H9 (cell line): ENCODE measurements around the gene CLMN. TPM values are rescaled to one million over a fixed set of nuclear protein-coding genes. Genes with fewer than 3 reads are reported as not detected.

Experiments used
- DNase-seq: peaks from one replicate; pipeline ENCODE4 v3.0.0-alpha.2; 2017
- H2AFZ ChIP-seq: one replicate; pipeline ENCODE4 v1.6.1; 2013; ENCODE audit warnings: mild to moderate bottlenecking, low read length, control low read depth, moderate library complexity
- H2AK5ac ChIP-seq: 2 replicates; pipeline ENCODE4 v1.6.1; 2013; ENCODE audit warnings: low read length, control low read depth, mixed read lengths; ENCODE audit not compliant: insufficient read length
- H2BK120ac ChIP-seq: one replicate; pipeline ENCODE4 v1.6.1; 2013; ENCODE audit warnings: low read depth, mild to moderate bottlenecking, low read length, control low read depth, inconsistent platforms; ENCODE audit not compliant: poor library complexity, severe bottlenecking
- H2BK12ac ChIP-seq: 2 replicates; pipeline ENCODE4 v1.6.1; 2013; ENCODE audit warnings: low read length, control low read depth, mixed read lengths, low read depth; ENCODE audit not compliant: insufficient read length
- H2BK15ac ChIP-seq: 2 replicates; pipeline ENCODE4 v1.6.1; 2013; ENCODE audit warnings: low read depth, low read length, control low read depth
- H2BK20ac ChIP-seq: one replicate; pipeline ENCODE4 v1.6.1; 2013; ENCODE audit warnings: low read depth, mild to moderate bottlenecking, low read length, control low read depth, inconsistent platforms; ENCODE audit not compliant: poor library complexity, severe bottlenecking
- H2BK5ac ChIP-seq: 2 replicates; pipeline ENCODE4 v1.6.1; 2013; ENCODE audit warnings: low read length, control low read depth, mixed read lengths; ENCODE audit not compliant: insufficient read length
- H3K14ac ChIP-seq: 2 replicates; pipeline ENCODE4 v1.6.1; 2013; ENCODE audit warnings: low read length, control low read depth; ENCODE audit not compliant: insufficient read depth
- H3K18ac ChIP-seq: 2 replicates; pipeline ENCODE4 v1.6.1; 2013; ENCODE audit warnings: low read depth, mild to moderate bottlenecking, mixed read lengths, low read length, control low read depth; ENCODE audit not compliant: insufficient read length
- H3K23ac ChIP-seq: 2 replicates; pipeline ENCODE4 v1.6.1; 2013; ENCODE audit warnings: low read length, control low read depth, mixed read lengths, low read depth; ENCODE audit not compliant: insufficient read length
- H3K23me2 ChIP-seq: 2 replicates; pipeline ENCODE4 v1.6.1; 2013; ENCODE audit warnings: low read depth, mild to moderate bottlenecking, mixed read lengths, low read length, control low read depth; ENCODE audit not compliant: insufficient read length, poor library complexity, severe bottlenecking
- H3K27ac ChIP-seq: 2 replicates; pipeline ENCODE4 v1.5.1; 2013; ENCODE audit warnings: low read length, control low read depth, mixed read lengths, low read depth; ENCODE audit not compliant: insufficient read length
- H3K27me3 ChIP-seq: 2 replicates; pipeline ENCODE4 v1.6.1; 2013; ENCODE audit warnings: low read length, control low read depth, inconsistent platforms; ENCODE audit not compliant: insufficient read depth
- H3K4ac ChIP-seq: 2 replicates; pipeline ENCODE4 v1.6.1; 2013; ENCODE audit warnings: low read depth, mild to moderate bottlenecking, control low read depth, inconsistent platforms, low read length, moderate library complexity
- H3K4me1 ChIP-seq: 2 replicates; pipeline ENCODE4 v1.6.1; 2013; ENCODE audit warnings: low read length, control low read depth, inconsistent platforms; ENCODE audit not compliant: insufficient read depth
- H3K4me2 ChIP-seq: 2 replicates; pipeline ENCODE4 v1.6.1; 2013; ENCODE audit warnings: low read length, control low read depth, mixed read lengths; ENCODE audit not compliant: insufficient read length, insufficient read depth
- H3K56ac ChIP-seq: 2 replicates; pipeline ENCODE4 v1.6.1; 2013; ENCODE audit warnings: low read depth, mild to moderate bottlenecking, mixed read lengths, low read length, control low read depth; ENCODE audit not compliant: insufficient read length
- H3K79me1 ChIP-seq: 2 replicates; pipeline ENCODE4 v1.6.1; 2013; ENCODE audit warnings: low read depth, mild to moderate bottlenecking, moderate library complexity, low read length, control low read depth, inconsistent platforms; ENCODE audit not compliant: insufficient read depth, poor library complexity, severe bottlenecking
- H3K79me2 ChIP-seq: 2 replicates; pipeline ENCODE4 v1.6.1; 2013; ENCODE audit warnings: low read length, control low read depth, inconsistent platforms; ENCODE audit not compliant: insufficient read depth
- H3K9ac ChIP-seq: 2 replicates; pipeline ENCODE4 v1.6.1; 2013; ENCODE audit warnings: low read length, control low read depth, mixed read lengths; ENCODE audit not compliant: insufficient read length; ENCODE audit errors: extremely low read depth
- H3K9me3 ChIP-seq: one replicate; pipeline ENCODE4 v1.6.1; 2013; ENCODE audit warnings: low read depth, low read length, inconsistent platforms; ENCODE audit not compliant: control insufficient read depth
- H3T11ph ChIP-seq: one replicate; pipeline ENCODE4 v1.6.1; 2013; ENCODE audit warnings: mild to moderate bottlenecking, low read length, control low read depth, inconsistent platforms
- H4K20me1 ChIP-seq: one replicate; pipeline ENCODE4 v1.6.1; 2013; ENCODE audit not compliant: control insufficient read depth, insufficient read length, insufficient read depth
- H4K5ac ChIP-seq: 2 replicates; pipeline ENCODE4 v1.6.1; 2013; ENCODE audit warnings: low read depth, mild to moderate bottlenecking, mixed read lengths, low read length, control low read depth; ENCODE audit not compliant: insufficient read length
- H4K8ac ChIP-seq: replicated peaks from 2 replicates; pipeline ENCODE4 v1.6.1; 2013; ENCODE audit warnings: low read length, control low read depth, mixed read lengths, low read depth; ENCODE audit not compliant: insufficient read length
- H4K91ac ChIP-seq: 2 replicates; pipeline ENCODE4 v1.6.1; 2013; ENCODE audit warnings: low read depth, mild to moderate bottlenecking, moderate library complexity, mixed read lengths, low read length, control low read depth; ENCODE audit not compliant: insufficient read length
- H3K27ac Mint-ChIP-seq, 3 experiments: 2 replicates in 2 of 3; 3 replicates in 1 of 3; pipeline ENCODE4 v1.8.0; 2020 to 2021; ENCODE audit warnings: mixed read lengths in 3 of 3, mild to moderate bottlenecking in 1 of 3, moderate library complexity in 1 of 3
- H3K27me3 Mint-ChIP-seq: 2 replicates; pipeline ENCODE4 v1.8.0; 2021; ENCODE audit warnings: low read depth, mild to moderate bottlenecking, moderate library complexity, mixed read lengths
- H3K36me3 Mint-ChIP-seq, 3 experiments: 2 replicates in 2 of 3; 3 replicates in 1 of 3; pipeline ENCODE4 v1.8.0; 2020 to 2021; ENCODE audit warnings: low read depth in 3 of 3, mixed read lengths in 3 of 3; ENCODE audit not compliant: insufficient read depth in 1 of 3
- H3K4me1 Mint-ChIP-seq, 2 experiments: 2 replicates each; pipeline ENCODE4 v1.8.0; 2020; ENCODE audit warnings: mixed read lengths in 2 of 2
- H3K4me3 Mint-ChIP-seq, 2 experiments: 2 replicates in 1 of 2; 3 replicates in 1 of 2; pipeline ENCODE4 v1.8.0; 2020 to 2021; ENCODE audit warnings: mild to moderate bottlenecking in 2 of 2, mixed read lengths in 2 of 2, moderate library complexity in 1 of 2
- H3K9me3 Mint-ChIP-seq, 2 experiments: 2 replicates in 1 of 2; 3 replicates in 1 of 2; pipeline ENCODE4 v1.8.0; 2020; ENCODE audit warnings: mild to moderate bottlenecking in 2 of 2, mixed read lengths in 2 of 2, moderate library complexity in 1 of 2
- CTCF ChIP-seq: fragments of 200-600 bp; sonication (generic); conservative IDR thresholded peaks from 3 replicates; pipeline ENCODE4 v1.8.0; 2021; ENCODE audit warnings: antibody characterized with exemption, mild to moderate bottlenecking
- WGBS: extraction: QIAGEN DNeasy Blood & Tissue Kit; methylation state at CpG from one replicate; pipeline ENCODE4 v1.1.7; 2013; ENCODE audit warnings: missing lambda C conversion rate, low lambda C conversion rate, mixed read lengths; ENCODE audit not compliant: insufficient read length; ENCODE audit errors: extremely low coverage; 5-methylcytosine and 5-hydroxymethylcytosine counted together
- total RNA-seq: library from RNA; stranded (reverse); gene quantifications from 2 replicates; pipeline ENCODE4 v1.2.1, GENCODE V29; 2021

CLMN gene
- total RNA-seq, 1 experiment from 2014 or later: 7.6 TPM

DNA sequence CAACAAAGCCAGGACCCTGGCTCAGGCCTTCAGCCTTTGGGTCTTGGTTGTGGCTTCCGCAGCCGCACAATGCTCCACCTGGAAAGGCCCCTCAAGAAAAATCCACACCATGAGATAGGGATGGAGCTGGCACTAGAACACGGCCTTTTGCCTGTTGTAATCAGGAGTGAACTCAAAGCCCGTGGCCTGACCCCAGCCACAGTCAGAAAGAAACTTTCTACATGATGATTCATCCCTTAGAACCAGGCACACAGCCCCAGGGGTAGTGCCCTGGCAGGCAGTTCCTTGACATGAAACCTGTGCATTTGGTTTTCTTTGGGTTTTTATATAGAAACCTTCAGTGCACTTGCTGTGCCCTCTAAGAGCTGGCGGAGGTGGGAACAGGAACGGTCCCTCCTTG, 5.1 kb downstream of the CLMN start:
- H3K79me2 ChIP-seq: no peaks in the 10 kb centered on the region
- H2AFZ ChIP-seq: no peak overlapping the region
- Mint-ChIP-seq H3K36me3 (peaks cover 0 to 2% (median 0%) of the 10 kb centered on the region in 3 experiments; a peak in 2 of 7 replicates), H3K27me3 (peaks cover 40% of the 10 kb centered on the region), H3K9me3 (peaks cover 0 to 4% of the 10 kb centered on the region in 2 experiments; a peak in 2 of 5 replicates), H3K4me1 (peaks cover 19 to 25% of the 10 kb centered on the region in 2 experiments), H3K4me3 (no peak overlapping the region), H3K27ac (no peak overlapping the region)
- H3K4me2 ChIP-seq: no peak overlapping the region
- H3K27me3 ChIP-seq: peaks cover 5% of the 10 kb centered on the region; the same call in 1 of the 2 replicates
- H3K14ac ChIP-seq: no peak overlapping the region
- WGBS: no CpG with 5 or more reads among the region's 6 CpGs
- no peak overlapping the region for H2AK5ac ChIP-seq
- DNase-seq: no peak
- H3K4ac ChIP-seq: no peak overlapping the region
- H3K9ac ChIP-seq: no peak overlapping the region
- no peak overlapping the region for H3K23ac ChIP-seq
- no peak overlapping the region for H3T11ph ChIP-seq
- no peak overlapping the region for H2BK12ac ChIP-seq
- H2BK15ac ChIP-seq: no peak overlapping the region
- no peak overlapping the region for H2BK20ac ChIP-seq
- no peak overlapping the region for H4K5ac ChIP-seq
- no peak overlapping the region for H2BK120ac ChIP-seq
- H3K79me1 ChIP-seq: no peaks in the 10 kb centered on the region
- no peak overlapping the region for H2BK5ac ChIP-seq
- no peak overlapping the region for H4K8ac ChIP-seq
- H3K18ac ChIP-seq: no peak overlapping the region
- no peaks in the 10 kb centered on the region; the same call in 1 of the 2 replicates for H3K4me1 ChIP-seq
- no peaks in the 10 kb centered on the region for H3K9me3 ChIP-seq
- no peak overlapping the region for H4K91ac ChIP-seq
- H4K20me1 ChIP-seq: no peaks in the 10 kb centered on the region
- H3K27ac ChIP-seq: no peak overlapping the region
- H3K56ac ChIP-seq: no peak overlapping the region
- peaks cover 3% of the 10 kb centered on the region for H3K23me2 ChIP-seq
- no peak for TF ChIP-seq CTCF
